UCSD-AML1 (cell line): ENCODE results near the gene CDH13.

Experiments
- DNase-seq: peaks from one replicate; lab custom pipeline; 2025; ENCODE audit not compliant: unreplicated experiment; lab: John Stamatoyannopoulos, UW

The CDH13 gene

DNA sequence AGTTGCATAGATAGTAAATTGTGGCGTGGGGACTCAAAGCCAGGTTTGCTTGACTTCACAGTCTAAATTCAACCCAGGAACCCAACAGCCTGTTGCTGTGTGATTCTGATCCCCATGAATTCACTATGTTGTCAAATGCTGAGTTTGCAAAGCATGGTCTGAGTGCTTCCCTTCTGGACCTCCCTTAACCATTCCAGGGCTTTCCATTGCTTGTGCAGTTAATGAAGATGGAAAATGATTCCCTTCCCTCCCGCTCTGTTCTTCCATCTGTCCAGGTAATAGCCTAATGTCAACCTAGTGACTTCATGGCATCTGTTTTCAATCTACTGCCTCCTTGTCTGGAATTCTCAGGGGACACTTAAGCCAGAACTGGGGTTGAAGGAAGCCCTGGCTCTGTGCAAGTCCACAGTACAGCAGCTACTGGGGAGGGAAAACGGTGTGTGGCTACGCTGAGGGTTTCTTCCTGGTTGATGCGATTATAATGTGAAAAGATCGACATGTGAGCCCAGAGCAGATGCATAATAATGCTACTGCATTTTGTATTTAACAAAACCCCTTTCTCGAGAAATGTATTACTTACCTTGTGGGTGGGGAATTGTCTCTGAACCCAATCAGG, 206.7 kb downstream of the CDH13 start:
- no peak for DNase-seq

DNA sequence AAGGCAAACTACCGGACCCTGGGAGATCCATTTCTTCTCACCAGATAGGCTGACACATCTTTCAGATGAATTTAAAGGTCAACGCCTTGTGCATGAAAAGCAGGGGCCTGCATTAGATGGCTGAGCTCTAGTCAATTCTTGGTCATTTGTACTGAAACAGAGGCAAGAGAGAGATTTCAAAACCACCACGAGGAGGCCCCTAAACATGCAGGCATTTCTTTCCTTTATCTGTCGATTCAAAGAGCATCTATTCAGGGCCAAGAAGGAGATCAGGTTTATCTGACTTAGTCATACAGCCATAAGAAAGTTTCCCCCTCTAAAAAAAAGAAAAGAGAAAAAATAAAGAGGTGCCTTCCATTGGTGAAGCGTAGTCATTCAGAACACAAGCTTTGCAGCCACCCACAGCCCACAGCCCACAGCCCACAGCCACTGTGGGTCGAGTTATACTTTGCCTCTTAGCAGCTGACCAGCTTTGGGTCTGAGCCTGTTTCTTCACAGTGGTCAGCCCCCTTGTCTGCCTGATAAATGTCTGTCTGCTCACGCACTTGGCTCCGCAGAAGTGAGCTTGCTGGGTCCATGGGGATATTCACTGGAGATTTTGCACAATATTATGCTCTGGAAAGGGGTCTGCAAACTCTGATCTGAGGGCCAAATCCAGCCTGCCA, 207.5 kb downstream of the CDH13 start:
- no peak for DNase-seq

DNA sequence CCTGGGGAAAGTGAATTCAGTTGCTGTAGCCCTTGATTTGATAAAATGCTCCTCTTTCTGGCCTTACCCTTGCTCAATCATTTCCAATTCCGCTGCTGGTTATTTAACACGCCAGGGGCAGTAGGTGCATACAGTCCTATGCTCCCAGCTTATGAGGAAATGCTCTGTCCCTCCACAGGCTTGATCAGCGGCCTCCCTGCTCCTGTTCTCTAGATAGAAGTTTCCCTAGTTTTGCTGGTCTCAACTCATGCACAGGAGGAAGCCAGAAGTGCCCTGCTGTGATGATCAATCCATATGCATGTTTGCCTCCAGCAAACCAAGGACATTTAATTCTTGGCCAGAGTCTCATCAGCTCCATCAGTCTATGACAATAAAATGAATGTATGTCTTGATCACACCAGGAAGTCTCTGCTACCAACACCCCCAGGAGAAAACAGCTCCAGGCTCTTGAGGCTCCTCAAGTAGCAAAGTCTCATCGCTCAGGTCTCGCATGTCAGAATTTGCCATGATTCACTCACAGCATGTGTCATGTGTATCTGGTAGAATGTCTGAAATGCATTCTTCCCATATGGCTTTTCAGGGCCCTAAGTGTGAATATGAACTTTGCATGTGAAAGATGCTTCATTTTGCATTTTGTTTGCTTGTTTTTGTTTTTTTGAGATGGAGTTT, 208.9 kb downstream of the CDH13 start:
- no peak for DNase-seq

- DNase-seq = no peak
Observed at GRCh38 chr16:82841108-82841507, 214.3 kb downstream of the CDH13 start.

DNA sequence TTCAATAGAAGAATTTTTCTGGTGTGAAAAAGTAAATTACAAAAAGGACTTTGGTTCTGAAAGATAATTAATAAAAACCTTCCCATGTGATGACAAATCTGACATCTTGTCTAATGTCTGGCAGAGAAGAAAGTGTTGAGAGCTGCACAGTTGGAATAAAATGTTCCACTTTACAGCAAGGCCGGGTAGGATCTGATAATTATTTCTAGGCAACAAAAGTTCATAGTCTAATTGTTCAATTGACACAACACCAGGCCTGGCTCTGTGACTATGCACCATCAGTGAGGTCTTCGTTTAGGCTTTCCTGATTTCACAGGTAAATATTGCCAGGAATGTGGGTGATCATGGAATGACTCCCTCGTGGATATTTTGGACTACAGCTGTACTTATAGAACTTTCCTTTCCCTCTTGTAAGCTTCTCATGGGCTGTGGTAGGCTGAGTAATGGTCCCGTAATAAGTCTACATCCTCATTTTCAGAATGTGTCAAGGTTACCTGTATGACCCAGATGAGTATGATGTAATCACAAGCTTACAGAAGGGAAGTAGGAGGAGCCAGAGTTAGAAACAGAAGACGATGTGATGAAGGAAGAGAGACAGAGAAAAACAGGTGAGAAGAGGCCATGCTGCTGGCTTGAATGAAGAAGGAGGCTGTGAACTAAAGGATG, 217.0 kb downstream of the CDH13 start:
- DNase-seq = no peak

DNA sequence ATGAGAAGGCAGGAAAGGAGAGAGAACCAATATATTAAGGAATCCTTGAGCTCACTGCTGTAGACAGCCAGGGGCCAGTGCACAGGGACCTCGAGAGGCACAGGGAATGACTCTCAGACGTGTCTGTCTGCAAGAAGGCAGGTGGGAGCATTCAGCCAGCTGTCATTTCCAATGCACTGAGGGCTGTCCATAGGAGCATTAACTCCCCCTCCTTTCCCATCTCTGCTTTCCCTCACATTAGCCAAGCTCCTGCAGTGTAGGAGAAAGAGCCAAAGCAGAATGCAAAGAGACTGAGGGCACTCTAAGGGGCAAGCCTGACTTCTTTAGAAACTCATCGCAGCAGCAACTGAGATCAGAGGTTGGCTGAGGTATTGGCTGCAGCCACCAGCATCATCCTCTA, 218.3 kb downstream of the CDH13 start:
- no peak for DNase-seq

DNA sequence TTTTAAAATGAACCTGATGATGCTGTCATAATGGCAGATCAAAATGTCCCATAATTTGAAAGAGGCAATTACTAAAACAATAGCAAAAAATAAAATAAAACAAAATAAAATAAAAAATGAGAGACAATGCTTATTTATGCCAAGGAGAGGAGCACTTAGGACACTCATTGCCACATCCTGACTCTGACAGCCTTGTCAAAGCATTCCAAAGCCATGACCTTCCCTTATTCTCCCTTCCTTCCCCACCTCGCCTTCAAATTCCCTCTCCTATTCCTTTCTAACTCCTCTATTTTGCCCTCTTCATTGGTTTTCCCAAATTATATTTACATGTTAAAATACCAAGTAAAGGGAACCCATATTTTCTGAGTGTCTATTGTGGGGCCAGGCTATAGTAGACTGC, 220.0 kb downstream of the CDH13 start:
- DNase-seq = no peak

GRCh38 chr16:82848013-82848412, 221.2 kb downstream of the CDH13 start:
- DNase-seq = no peak

DNA sequence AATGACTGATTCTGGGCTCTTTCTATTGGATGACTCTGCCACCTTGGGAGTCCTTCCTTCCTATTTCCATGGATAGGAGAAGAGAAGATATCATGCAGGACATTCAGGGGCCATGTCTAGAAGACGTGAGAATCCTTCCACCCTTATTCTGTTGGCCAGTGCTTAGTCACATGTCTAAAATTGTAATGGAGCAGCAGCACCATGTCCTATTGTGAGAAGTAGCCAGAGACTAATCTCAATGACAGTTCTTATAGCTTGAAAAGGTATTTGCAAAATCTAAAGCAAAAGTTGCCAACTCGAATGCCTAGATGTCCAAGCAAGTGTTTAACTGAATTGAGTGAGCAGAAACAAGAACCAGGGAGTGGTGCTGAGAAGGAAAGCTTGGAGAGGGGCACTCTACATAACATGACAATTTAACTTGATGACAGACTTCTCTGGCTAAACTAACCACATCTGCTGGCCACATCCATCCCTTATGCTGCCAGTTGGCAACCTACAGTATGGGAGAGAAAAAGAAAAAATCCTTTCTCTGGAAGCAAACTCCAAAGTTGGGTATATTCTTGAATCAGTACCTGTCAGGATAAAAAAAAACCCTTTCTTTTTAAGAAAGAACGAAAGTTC, 225.7 kb downstream of the CDH13 start:
- no peak for DNase-seq

DNA sequence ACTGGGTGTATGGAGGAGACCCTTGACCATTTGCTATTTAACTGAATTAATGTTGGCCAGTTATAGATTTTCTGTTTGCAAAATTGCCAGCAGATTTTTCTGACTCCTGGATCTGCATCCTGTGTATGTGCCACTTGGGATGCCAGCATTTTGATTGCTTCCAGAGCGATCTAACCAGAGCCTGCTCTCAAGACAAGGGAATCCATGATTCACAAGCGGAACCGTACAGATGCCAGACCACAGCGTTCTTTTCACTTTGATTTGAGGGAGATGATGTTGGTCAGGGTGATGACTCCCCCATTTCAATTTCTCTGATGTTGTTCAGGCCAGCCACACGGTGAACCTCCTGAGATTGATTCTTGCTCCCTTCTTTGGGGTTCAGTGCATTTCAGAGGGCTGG, 228.7 kb downstream of the CDH13 start:
- no peak for DNase-seq

GRCh38 chr16:82857693-82858365, 231.1 kb downstream of the CDH13 start:
- no peak for DNase-seq

DNA sequence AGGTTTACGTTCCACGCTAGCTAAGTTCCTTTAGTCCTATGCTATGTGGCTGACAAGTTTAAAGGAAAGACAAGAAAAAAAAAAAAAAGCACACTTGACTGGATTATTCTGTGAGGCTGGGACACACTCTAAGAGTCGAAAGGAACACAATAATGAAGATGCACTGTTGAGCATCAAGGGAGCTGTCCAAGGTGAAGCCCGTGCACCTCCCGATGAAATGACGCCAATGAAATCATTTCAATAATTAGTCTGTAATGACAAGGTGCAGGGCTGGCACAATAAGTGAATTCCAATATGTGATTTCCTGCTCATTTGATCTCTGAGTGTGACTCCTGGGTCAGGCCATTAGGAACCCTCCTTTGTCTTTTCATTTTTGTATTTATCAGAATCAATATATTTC, 232.9 kb downstream of the CDH13 start:
- DNase-seq = no peak

- DNase-seq = no peak
Observed at GRCh38 chr16:82860071-82860470, 233.3 kb downstream of the CDH13 start.

GRCh38 chr16:82862057-82862456, 235.3 kb downstream of the CDH13 start:
- DNase-seq = no peak

DNA sequence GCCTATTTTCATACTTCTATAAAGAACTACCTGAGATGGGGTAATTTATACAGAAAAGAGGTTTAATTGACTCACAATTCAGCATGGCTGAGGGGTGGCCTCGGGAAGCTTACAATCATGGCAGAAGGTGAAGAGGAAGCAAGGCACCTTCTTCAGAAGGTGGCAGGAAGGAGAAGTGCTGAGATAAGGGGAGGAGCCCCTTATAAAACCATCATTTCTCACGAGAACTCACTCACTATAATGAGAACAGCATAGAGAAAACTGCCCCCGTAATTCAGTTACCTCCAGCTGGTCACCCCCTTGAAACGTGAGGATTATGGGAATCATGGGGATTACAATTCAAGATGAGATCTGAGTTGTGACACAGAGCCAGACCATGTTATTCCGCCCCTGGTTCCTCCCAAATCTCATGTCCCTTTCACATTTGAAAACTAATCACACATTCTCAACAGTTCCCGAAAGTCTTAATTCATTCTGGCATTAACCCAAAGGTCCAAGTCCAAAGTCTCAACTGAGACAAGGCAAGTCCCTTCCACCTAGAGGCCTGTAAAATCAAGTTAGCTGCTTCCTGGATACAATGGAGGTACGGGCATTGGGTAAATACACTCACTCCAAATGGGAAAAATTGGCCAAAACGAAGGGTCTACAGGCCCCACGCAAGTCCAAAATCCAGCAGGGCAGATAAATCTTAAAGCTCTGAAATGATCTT, 237.7 kb downstream of the CDH13 start:
- DNase-seq = no peak

DNA sequence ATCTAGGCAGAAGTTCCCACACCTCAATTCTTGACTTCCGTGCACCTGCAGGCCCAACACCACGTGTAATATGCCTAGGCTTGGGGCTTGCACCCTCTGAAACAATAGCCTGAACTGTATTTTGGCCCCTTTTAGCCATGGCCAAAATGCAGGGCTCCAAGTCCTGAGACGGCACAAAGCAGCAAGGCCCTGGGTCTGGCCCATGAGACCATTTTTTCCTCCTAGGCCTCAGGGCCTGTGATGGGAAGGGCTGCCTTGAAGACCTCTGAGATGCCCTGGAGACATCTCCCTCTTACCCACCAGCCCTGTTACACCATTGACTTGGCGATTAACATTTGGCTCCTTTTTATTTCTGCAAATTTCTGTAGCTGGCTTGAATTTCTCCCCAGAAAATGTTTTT, 238.6 kb downstream of the CDH13 start:
- no peak for DNase-seq

GRCh38 chr16:82867485-82867884, 240.7 kb downstream of the CDH13 start:
- no peak for DNase-seq

GRCh38 chr16:82874271-82874670, 247.5 kb downstream of the CDH13 start:
- DNase-seq = no peak

DNA sequence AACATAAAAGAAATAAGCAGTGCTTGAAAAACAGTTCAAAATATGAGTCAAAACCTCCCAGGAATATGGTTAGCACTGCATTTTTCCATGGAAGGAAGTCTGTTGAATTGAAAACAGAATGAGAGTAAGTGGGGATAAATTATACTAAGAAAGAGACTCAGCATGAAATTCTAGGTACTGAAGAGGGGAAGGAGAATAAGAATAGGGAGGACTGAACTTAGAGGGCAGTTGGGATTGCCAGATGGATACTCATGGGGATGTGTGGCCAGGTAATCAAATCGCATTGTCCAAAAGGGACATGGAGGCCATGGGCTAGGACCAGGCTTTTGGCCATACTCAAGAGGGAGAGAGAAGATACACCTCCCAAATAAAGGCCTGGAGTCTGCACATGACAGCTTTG, 247.9 kb downstream of the CDH13 start:
- no peak for DNase-seq

- no peak for DNase-seq
Observed at GRCh38 chr16:82876951-82877350, 250.2 kb downstream of the CDH13 start.
